H1 (cell line): ENCODE data around the gene CSF1. TPM values are rescaled to one million over a fixed set of nuclear protein-coding genes. Genes with fewer than 3 reads are reported as not detected.

Experiments used
- BACH1 ChIP-seq: IDR thresholded peaks from 2 replicates; pipeline ENCODE4 v1.6.1; 2012; ENCODE audit warnings: low read length, improper control_type of control experiment
- EGR1 ChIP-seq: IDR thresholded peaks from 2 replicates; pipeline ENCODE4 v1.6.1; 2011; ENCODE audit warnings: low read depth, low read length, borderline replicate concordance
- GTF2F1 ChIP-seq: IDR thresholded peaks from 2 replicates; pipeline ENCODE4 v1.6.1; 2012; ENCODE audit warnings: low read depth, low read length, improper control_type of control experiment, borderline replicate concordance
- JUN ChIP-seq: IDR thresholded peaks from 2 replicates; pipeline ENCODE4 v1.6.1; 2011; ENCODE audit warnings: low read depth, mild to moderate bottlenecking, improper control_type of control experiment, low read length
- NANOG ChIP-seq: IDR thresholded peaks from 2 replicates; pipeline ENCODE4 v1.6.1; 2011; ENCODE audit warnings: low read length, low read depth, mild to moderate bottlenecking, inconsistent platforms; ENCODE audit not compliant: insufficient read depth, poor library complexity, severe bottlenecking
- NRF1 ChIP-seq: IDR thresholded peaks from 2 replicates; pipeline ENCODE4 v1.6.1; 2011; ENCODE audit warnings: mild to moderate bottlenecking, low read depth, low read length, improper control_type of control experiment
- RNF2 ChIP-seq: fragments of 200-900, 300-1000 bp; sonication (generic); IDR thresholded peaks from 2 replicates; pipeline ENCODE4 v1.7.1; 2016; ENCODE audit warnings: borderline replicate concordance, low read depth, mild to moderate bottlenecking, antibody characterized with exemption, low read length; ENCODE audit not compliant: poor library complexity, severe bottlenecking; ENCODE audit errors: missing control alignments
- SIN3A ChIP-seq, 2 experiments: IDR thresholded peaks in 1 of 2; conservative IDR thresholded peaks in 1 of 2; 2 replicates each; pipeline ENCODE4 v1.6.1; 2011 to 2012; ENCODE audit warnings: low read length in 2 of 2, improper control_type of control experiment in 1 of 2, low read depth in 1 of 2, mild to moderate bottlenecking in 1 of 2
- SIX5 ChIP-seq: IDR thresholded peaks from 2 replicates; pipeline ENCODE4 v1.6.1; 2011; ENCODE audit warnings: mild to moderate bottlenecking, low read depth, low read length
- SP2 ChIP-seq: IDR thresholded peaks from 2 replicates; pipeline ENCODE4 v1.6.1; 2012; ENCODE audit warnings: mild to moderate bottlenecking, low read length, inconsistent platforms
- ZNF274 ChIP-seq: IDR thresholded peaks from 2 replicates; pipeline ENCODE4 v1.7.0; 2012; ENCODE audit warnings: low read length, borderline replicate concordance; ENCODE audit errors: extremely low read depth
- polyA plus RNA-seq, 7 experiments: library from polyadenylated mRNA; depleted of rRNA in 3 of 7; stranded (reverse) in 5 of 7; unstranded in 2 of 7; fragments of >200 nt in 5 of 7; fragments of 200-250 nt in 2 of 7; gene quantifications; 1 replicate in 5 of 7; 2 replicates in 1 of 7; 4 replicates in 1 of 7; pipeline versions ENCODE4 v1.2.1 to v1.2.3, GENCODE V29; 2011 to 2013; ENCODE audit warnings: missing spikeins in 2 of 7, mixed read lengths in 2 of 7
- total RNA-seq: library from RNA; stranded (reverse); fragmentation: NEBNext Ultra II Directional; extraction: Animal tissue kit (Norgen Biotek cat#: 25700); gene quantifications from 2 replicates; pipeline ENCODE4 v1.2.1, GENCODE V29; 2021
- TF ChIP-seq, protein P1 (sequence below): fragments of 300-600 bp; sonication (generic); IDR thresholded peaks from 2 replicates; pipeline ENCODE4 v1.7.1; 2012; ENCODE audit warnings: low read length, moderate library complexity, mild to moderate bottlenecking, inconsistent platforms; ENCODE audit not compliant: insufficient replicate concordance

Gene CSF1
- total and polyA plus RNA-seq, 2 of the 8 experiments (the other 6 are each of a cell fraction or from before 2014, with no cell fraction given), result 3.3 to 5.4 TPM

DNA sequence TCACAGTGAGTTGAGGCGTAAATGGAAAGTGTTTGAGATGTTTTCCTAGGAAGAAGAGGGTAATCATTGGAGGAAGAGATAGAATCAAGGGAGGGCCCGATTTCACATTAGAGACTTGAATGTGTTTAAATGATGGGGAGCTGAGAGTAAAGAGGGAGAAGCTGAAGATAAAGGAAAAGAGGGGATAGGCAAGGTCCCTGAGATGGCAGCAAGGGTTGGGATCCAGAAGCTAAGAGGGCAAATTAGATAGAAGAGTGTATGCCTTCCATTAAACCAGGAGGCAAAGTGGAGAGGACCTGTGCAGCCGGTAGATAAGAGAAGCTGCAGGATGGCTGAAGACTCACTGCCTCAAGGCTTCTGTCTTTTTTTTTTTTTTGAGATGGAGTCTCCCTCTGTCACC is 21.6 kb upstream of the CSF1 start (continued):
- TF ChIP-seq, protein P1, sequence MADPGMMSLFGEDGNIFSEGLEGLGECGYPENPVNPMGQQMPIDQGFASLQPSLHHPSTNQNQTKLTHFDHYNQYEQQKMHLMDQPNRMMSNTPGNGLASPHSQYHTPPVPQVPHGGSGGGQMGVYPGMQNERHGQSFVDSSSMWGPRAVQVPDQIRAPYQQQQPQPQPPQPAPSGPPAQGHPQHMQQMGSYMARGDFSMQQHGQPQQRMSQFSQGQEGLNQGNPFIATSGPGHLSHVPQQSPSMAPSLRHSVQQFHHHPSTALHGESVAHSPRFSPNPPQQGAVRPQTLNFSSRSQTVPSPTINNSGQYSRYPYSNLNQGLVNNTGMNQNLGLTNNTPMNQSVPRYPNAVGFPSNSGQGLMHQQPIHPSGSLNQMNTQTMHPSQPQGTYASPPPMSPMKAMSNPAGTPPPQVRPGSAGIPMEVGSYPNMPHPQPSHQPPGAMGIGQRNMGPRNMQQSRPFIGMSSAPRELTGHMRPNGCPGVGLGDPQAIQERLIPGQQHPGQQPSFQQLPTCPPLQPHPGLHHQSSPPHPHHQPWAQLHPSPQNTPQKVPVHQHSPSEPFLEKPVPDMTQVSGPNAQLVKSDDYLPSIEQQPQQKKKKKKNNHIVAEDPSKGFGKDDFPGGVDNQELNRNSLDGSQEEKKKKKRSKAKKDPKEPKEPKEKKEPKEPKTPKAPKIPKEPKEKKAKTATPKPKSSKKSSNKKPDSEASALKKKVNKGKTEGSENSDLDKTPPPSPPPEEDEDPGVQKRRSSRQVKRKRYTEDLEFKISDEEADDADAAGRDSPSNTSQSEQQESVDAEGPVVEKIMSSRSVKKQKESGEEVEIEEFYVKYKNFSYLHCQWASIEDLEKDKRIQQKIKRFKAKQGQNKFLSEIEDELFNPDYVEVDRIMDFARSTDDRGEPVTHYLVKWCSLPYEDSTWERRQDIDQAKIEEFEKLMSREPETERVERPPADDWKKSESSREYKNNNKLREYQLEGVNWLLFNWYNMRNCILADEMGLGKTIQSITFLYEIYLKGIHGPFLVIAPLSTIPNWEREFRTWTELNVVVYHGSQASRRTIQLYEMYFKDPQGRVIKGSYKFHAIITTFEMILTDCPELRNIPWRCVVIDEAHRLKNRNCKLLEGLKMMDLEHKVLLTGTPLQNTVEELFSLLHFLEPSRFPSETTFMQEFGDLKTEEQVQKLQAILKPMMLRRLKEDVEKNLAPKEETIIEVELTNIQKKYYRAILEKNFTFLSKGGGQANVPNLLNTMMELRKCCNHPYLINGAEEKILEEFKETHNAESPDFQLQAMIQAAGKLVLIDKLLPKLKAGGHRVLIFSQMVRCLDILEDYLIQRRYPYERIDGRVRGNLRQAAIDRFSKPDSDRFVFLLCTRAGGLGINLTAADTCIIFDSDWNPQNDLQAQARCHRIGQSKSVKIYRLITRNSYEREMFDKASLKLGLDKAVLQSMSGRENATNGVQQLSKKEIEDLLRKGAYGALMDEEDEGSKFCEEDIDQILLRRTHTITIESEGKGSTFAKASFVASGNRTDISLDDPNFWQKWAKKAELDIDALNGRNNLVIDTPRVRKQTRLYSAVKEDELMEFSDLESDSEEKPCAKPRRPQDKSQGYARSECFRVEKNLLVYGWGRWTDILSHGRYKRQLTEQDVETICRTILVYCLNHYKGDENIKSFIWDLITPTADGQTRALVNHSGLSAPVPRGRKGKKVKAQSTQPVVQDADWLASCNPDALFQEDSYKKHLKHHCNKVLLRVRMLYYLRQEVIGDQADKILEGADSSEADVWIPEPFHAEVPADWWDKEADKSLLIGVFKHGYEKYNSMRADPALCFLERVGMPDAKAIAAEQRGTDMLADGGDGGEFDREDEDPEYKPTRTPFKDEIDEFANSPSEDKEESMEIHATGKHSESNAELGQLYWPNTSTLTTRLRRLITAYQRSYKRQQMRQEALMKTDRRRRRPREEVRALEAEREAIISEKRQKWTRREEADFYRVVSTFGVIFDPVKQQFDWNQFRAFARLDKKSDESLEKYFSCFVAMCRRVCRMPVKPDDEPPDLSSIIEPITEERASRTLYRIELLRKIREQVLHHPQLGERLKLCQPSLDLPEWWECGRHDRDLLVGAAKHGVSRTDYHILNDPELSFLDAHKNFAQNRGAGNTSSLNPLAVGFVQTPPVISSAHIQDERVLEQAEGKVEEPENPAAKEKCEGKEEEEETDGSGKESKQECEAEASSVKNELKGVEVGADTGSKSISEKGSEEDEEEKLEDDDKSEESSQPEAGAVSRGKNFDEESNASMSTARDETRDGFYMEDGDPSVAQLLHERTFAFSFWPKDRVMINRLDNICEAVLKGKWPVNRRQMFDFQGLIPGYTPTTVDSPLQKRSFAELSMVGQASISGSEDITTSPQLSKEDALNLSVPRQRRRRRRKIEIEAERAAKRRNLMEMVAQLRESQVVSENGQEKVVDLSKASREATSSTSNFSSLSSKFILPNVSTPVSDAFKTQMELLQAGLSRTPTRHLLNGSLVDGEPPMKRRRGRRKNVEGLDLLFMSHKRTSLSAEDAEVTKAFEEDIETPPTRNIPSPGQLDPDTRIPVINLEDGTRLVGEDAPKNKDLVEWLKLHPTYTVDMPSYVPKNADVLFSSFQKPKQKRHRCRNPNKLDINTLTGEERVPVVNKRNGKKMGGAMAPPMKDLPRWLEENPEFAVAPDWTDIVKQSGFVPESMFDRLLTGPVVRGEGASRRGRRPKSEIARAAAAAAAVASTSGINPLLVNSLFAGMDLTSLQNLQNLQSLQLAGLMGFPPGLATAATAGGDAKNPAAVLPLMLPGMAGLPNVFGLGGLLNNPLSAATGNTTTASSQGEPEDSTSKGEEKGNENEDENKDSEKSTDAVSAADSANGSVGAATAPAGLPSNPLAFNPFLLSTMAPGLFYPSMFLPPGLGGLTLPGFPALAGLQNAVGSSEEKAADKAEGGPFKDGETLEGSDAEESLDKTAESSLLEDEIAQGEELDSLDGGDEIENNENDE, result no peak
- no peak for TF ChIP-seq BACH1
- TF ChIP-seq EGR1, result no peak
- TF ChIP-seq GTF2F1, result no peak
- TF ChIP-seq NANOG, result no peak
- TF ChIP-seq JUN, result no peak
- TF ChIP-seq RNF2, result no peak
- TF ChIP-seq SIN3A (conservative IDR thresholded peaks at IDR 0.05 in 1 of 2, IDR thresholded peaks at IDR 0.05 in 1 of 2; ENCODE audit: low read depth in 1 of 2, low read length in 2 of 2), result no peak
- TF ChIP-seq SP2, result no peak
- no peak for TF ChIP-seq SIX5
- TF ChIP-seq NRF1, result no peak
- no peak for TF ChIP-seq ZNF274
